HL-60/S4 treated with phorbol 12-myristate 13-acetate at 8.2 ng/mL for 4 days and 3 days (cell line): ENCODE results near the gene ELMO3.

Experiments used
- in situ Hi-C: fragments of 300-500 bp; cut with MboI; formaldehyde crosslinking; loops from 2 replicates; pipeline ENCODE4 v1.15.0; 2022; ENCODE audit warnings: low sequenced_read_pairs

Gene ELMO3

GRCh38 chr16:67237396-67238277 is 38.7 kb downstream of the ELMO3 start:
- in situ Hi-C loops, result no loop called here

GRCh38 chr16:67238278-67238575 is 39.3 kb downstream of the ELMO3 start:
- in situ Hi-C loops, result no loop called here

- in situ Hi-C loops, result no loop called here
Observed at GRCh38 chr16:67238806-67239470, 40.0 kb downstream of the ELMO3 start.

GRCh38 chr16:67240506-67240905 is 41.6 kb downstream of the ELMO3 start:
- in situ Hi-C loops, result no loop called here

- in situ Hi-C loops, result no loop called here
Observed at GRCh38 chr16:67241008-67241900, 42.3 kb downstream of the ELMO3 start.

- in situ Hi-C loops, result no loop called here
Observed at GRCh38 chr16:67242138-67242730, 43.3 kb downstream of the ELMO3 start.

- in situ Hi-C loops, result no loop called here
Observed at GRCh38 chr16:67243481-67243880, 44.5 kb downstream of the ELMO3 start.

GRCh38 chr16:67244387-67245185 is 45.7 kb downstream of the ELMO3 start:
- in situ Hi-C loops, result no loop called here

- in situ Hi-C loops, result no loop called here
Observed at GRCh38 chr16:67245186-67245585, 46.3 kb downstream of the ELMO3 start.

- in situ Hi-C loops, result no loop called here
Observed at GRCh38 chr16:67245674-67246080, 46.7 kb downstream of the ELMO3 start.

GRCh38 chr16:67246081-67246755 is 47.3 kb downstream of the ELMO3 start:
- in situ Hi-C loops, result no loop called here

GRCh38 chr16:67246756-67247191 is 47.8 kb downstream of the ELMO3 start:
- in situ Hi-C loops, result no loop called here

GRCh38 chr16:67247192-67248072 is 48.5 kb downstream of the ELMO3 start, which contains the start of gene FHOD1:
Gene FHOD1 (minus strand): TSS chr16:67247481. CDS start chr16:67247410, 71 bp downstream.
- in situ Hi-C loops, result no loop called here

GRCh38 chr16:67248073-67248400 is 49.1 kb downstream of the ELMO3 start:
- in situ Hi-C loops, result no loop called here

- in situ Hi-C loops, result no loop called here
Observed at GRCh38 chr16:67248401-67249177, 49.7 kb downstream of the ELMO3 start, which contains the start of gene SLC9A5. Gene SLC9A5 (plus strand): TSS chr16:67248979. CDS start chr16:67249015, 36 bp downstream.

GRCh38 chr16:67249178-67250044 is 50.5 kb downstream of the ELMO3 start:
- in situ Hi-C loops, result no loop called here

GRCh38 chr16:67250045-67250327 is 51.1 kb downstream of the ELMO3 start:
- in situ Hi-C loops, result no loop called here
